Neuron (in vitro differentiated cells): Measurements from ENCODE around the gene CHAT.

Experiments used
- H2AFZ ChIP-seq: one replicate; pipeline ENCODE4 v1.6.1; 2013; ENCODE audit warnings: low read depth, mild to moderate bottlenecking, inconsistent platforms, low read length, moderate library complexity
- H3K27me3 ChIP-seq: one replicate; pipeline ENCODE4 v1.6.1; 2013; ENCODE audit warnings: low read length; ENCODE audit not compliant: insufficient read depth
- H3K36me3 ChIP-seq: one replicate; pipeline ENCODE4 v1.6.1; 2013; ENCODE audit warnings: low read length; ENCODE audit not compliant: insufficient read depth
- H3K4me1 ChIP-seq: one replicate; pipeline ENCODE4 v1.6.1; 2013; ENCODE audit warnings: low read length; ENCODE audit not compliant: insufficient read depth
- H3K4me3 ChIP-seq: 2 replicates; pipeline ENCODE4 v1.5.1; 2013; ENCODE audit warnings: mild to moderate bottlenecking, low read length, moderate library complexity
- H3K9me3 ChIP-seq: one replicate; pipeline ENCODE4 v1.6.1; 2013; ENCODE audit warnings: low read length

CHAT gene

GRCh38 chr10:49649936-49650723, 36.3 kb downstream of the CHAT start:
- H2AFZ ChIP-seq: no peak overlapping the region
- H3K27me3 ChIP-seq: peaks cover 14% of the 10 kb centered on the region
- H3K9me3 ChIP-seq: no peaks in the 10 kb centered on the region
- no peaks in the 10 kb centered on the region for H3K4me1 ChIP-seq
- no peaks in the 10 kb centered on the region for H3K36me3 ChIP-seq
- H3K4me3 ChIP-seq: no peak overlapping the region

- H3K9me3 ChIP-seq: no peaks in the 10 kb centered on the region
- H3K4me1 ChIP-seq: no peaks in the 10 kb centered on the region
- no peak overlapping the region for H2AFZ ChIP-seq
- H3K4me3 ChIP-seq: no peak overlapping the region
- H3K27me3 ChIP-seq: peaks cover 17% of the 10 kb centered on the region
- H3K36me3 ChIP-seq: no peaks in the 10 kb centered on the region
Observed at GRCh38 chr10:49650724-49651034, 36.8 kb downstream of the CHAT start.

GRCh38 chr10:49651039-49651835, 37.4 kb downstream of the CHAT start:
- no peaks in the 10 kb centered on the region for H3K4me1 ChIP-seq
- no peak overlapping the region for H2AFZ ChIP-seq
- no peaks in the 10 kb centered on the region for H3K36me3 ChIP-seq
- no peak overlapping the region for H3K4me3 ChIP-seq
- H3K9me3 ChIP-seq: no peaks in the 10 kb centered on the region
- H3K27me3 ChIP-seq: peaks cover 17% of the 10 kb centered on the region

- no peak overlapping the region for H3K4me3 ChIP-seq
- no peaks in the 10 kb centered on the region for H3K4me1 ChIP-seq
- H3K9me3 ChIP-seq: no peaks in the 10 kb centered on the region
- H3K27me3 ChIP-seq: peaks cover 17% of the 10 kb centered on the region
- no peaks in the 10 kb centered on the region for H3K36me3 ChIP-seq
- H2AFZ ChIP-seq: no peak overlapping the region
Observed at GRCh38 chr10:49651917-49652316, 38.1 kb downstream of the CHAT start.

- H3K27me3 ChIP-seq: peaks cover 17% of the 10 kb centered on the region
- H3K4me3 ChIP-seq: no peak overlapping the region
- no peak overlapping the region for H2AFZ ChIP-seq
- no peaks in the 10 kb centered on the region for H3K9me3 ChIP-seq
- H3K36me3 ChIP-seq: no peaks in the 10 kb centered on the region
- no peaks in the 10 kb centered on the region for H3K4me1 ChIP-seq
Observed at GRCh38 chr10:49652421-49653272, 38.8 kb downstream of the CHAT start.

- H3K27me3 ChIP-seq: peaks cover 12% of the 10 kb centered on the region
- H3K4me3 ChIP-seq: no peak overlapping the region
- no peaks in the 10 kb centered on the region for H3K36me3 ChIP-seq
- no peaks in the 10 kb centered on the region for H3K4me1 ChIP-seq
- H2AFZ ChIP-seq: no peak overlapping the region
- H3K9me3 ChIP-seq: no peaks in the 10 kb centered on the region
Observed at GRCh38 chr10:49653273-49653929, 39.6 kb downstream of the CHAT start.

GRCh38 chr10:49654036-49654693, 40.3 kb downstream of the CHAT start:
- no peaks in the 10 kb centered on the region for H3K36me3 ChIP-seq
- H2AFZ ChIP-seq: no peak overlapping the region
- peaks cover 7% of the 10 kb centered on the region for H3K27me3 ChIP-seq
- no peaks in the 10 kb centered on the region for H3K9me3 ChIP-seq
- no peaks in the 10 kb centered on the region for H3K4me1 ChIP-seq
- H3K4me3 ChIP-seq: no peak overlapping the region

GRCh38 chr10:49655099-49655498, 41.3 kb downstream of the CHAT start:
- Histone ChIP-seq H2AFZ (no peak overlapping the region), H3K4me3 (no peak overlapping the region), H3K36me3 (no peaks in the 10 kb centered on the region), H3K4me1 (no peaks in the 10 kb centered on the region), H3K9me3 (no peaks in the 10 kb centered on the region), H3K27me3 (peaks cover 7% of the 10 kb centered on the region)

- H3K27me3 ChIP-seq: peaks cover 4% of the 10 kb centered on the region
- no peaks in the 10 kb centered on the region for H3K36me3 ChIP-seq
Observed at GRCh38 chr10:49656845-49657493, 43.1 kb downstream of the CHAT start.

GRCh38 chr10:49657606-49658005, 43.8 kb downstream of the CHAT start:
- H3K9me3 ChIP-seq: no peaks in the 10 kb centered on the region
- H3K36me3 ChIP-seq: no peaks in the 10 kb centered on the region
- no peak overlapping the region for H2AFZ ChIP-seq
- H3K4me1 ChIP-seq: peaks cover 2% of the 10 kb centered on the region
- no peak overlapping the region for H3K4me3 ChIP-seq
- peaks cover 4% of the 10 kb centered on the region for H3K27me3 ChIP-seq

More at GRCh38 chr10:49656845-49657493, 43.1 kb downstream of the CHAT start:
- no peak overlapping the region for H3K4me3 ChIP-seq
- H2AFZ ChIP-seq: no peak overlapping the region
- no peaks in the 10 kb centered on the region for H3K9me3 ChIP-seq
- H3K4me1 ChIP-seq: peaks cover 2% of the 10 kb centered on the region

GRCh38 chr10:49661140-49661856, 47.5 kb downstream of the CHAT start:
- Histone ChIP-seq H3K4me3 (no peak overlapping the region), H3K36me3 (no peaks in the 10 kb centered on the region), H2AFZ (no peak overlapping the region)

More at GRCh38 chr10:49661140-49661856, 47.5 kb downstream of the CHAT start:
- Histone ChIP-seq H3K27me3 (no peaks in the 10 kb centered on the region), H3K4me1 (peaks cover 2% of the 10 kb centered on the region), H3K9me3 (no peaks in the 10 kb centered on the region)
